Left ventricle myocardium inferior (tissue), 1 donor: ENCODE results near the gene TAF11L14. TPM values are rescaled to one million over a fixed set of nuclear protein-coding genes. Genes with fewer than 3 reads are reported as not detected.
"Not testable (repeated sequence)": the region's sequence is repeated elsewhere in the genome, so short reads cannot be mapped to it uniquely, and the experiment has no call there.

Experiments
- DNase-seq: peaks from one replicate; pipeline ENCODE4 v3.0.0-alpha.2; 2020
- H3K27ac ChIP-seq: fragments of 200-600 bp; replicated peaks from 2 replicates; pipeline ENCODE4 v1.8.0; 2021
- H3K27me3 ChIP-seq: fragments of 200-600 bp; 2 replicates; pipeline ENCODE4 v1.8.0; 2021; ENCODE audit warnings: low read depth
- H3K36me3 ChIP-seq: fragments of 200-600 bp; 2 replicates; pipeline ENCODE4 v1.8.0; 2021
- H3K4me1 ChIP-seq: fragments of 200-600 bp; 2 replicates; pipeline ENCODE4 v1.8.0; 2021
- H3K4me3 ChIP-seq: fragments of 200-600 bp; 2 replicates; pipeline ENCODE4 v1.8.0; 2021; ENCODE audit warnings: mild to moderate bottlenecking, moderate library complexity
- H3K9me3 ChIP-seq: fragments of 200-600 bp; replicated peaks from 2 replicates; pipeline ENCODE4 v1.8.0; 2021
- CTCF ChIP-seq: fragments of 200-600 bp; IDR thresholded peaks from 2 replicates; pipeline ENCODE4 v1.8.0; 2021; ENCODE audit warnings: antibody characterized with exemption, mild to moderate bottlenecking, borderline replicate concordance
- intact Hi-C: fragments of 100-400 bp; cut with micrococcal nuclease; formaldehyde crosslinking; loops from one replicate; pipeline ENCODE4 v1.11.0; 2022
- long read RNA-seq: library from polyadenylated mRNA; unstranded; transcript quantifications from one replicate; pipeline ENCODE4 v2.0.0, GENCODE V29; 2021
- total RNA-seq: library from RNA; stranded (reverse); fragmentation: NEBNext Ultra II Directional; extraction: Animal tissue kit (Norgen Biotek cat#: 25700); gene quantifications from one replicate; pipeline ENCODE4 v1.2.1, GENCODE V29; 2021
- donor health status: DM: no; HTN: yes; CAD: no; lungs with severe emphysema.

TAF11L14 gene
- total RNA-seq = not detected
- long read RNA-seq = 0 reads

- Histone ChIP-seq H3K36me3 (no peaks in the 10 kb centered on the region), H3K27ac (no peak within 1 kb of the TSS), H3K9me3 (no peaks in the 10 kb centered on the region), H3K4me3 (no peak within 1 kb of the TSS), H3K4me1 (no peaks in the 10 kb centered on the region), H3K27me3 (no peaks in the 10 kb centered on the region)
- DNase-seq = no peak
- intact Hi-C loops = no loop called here
- TF ChIP-seq CTCF = no peak
Measured at GRCh38 chr5:17634160-17634559, at the start of gene TAF11L14. TSS of gene TAF11L14 (plus strand) at chr5:17634460.

- DNase-seq, H3K27ac ChIP-seq, H3K27me3 ChIP-seq, H3K36me3 ChIP-seq, H3K4me1 ChIP-seq, intact Hi-C loops, H3K4me3 ChIP-seq, H3K9me3 ChIP-seq: not testable (repeated sequence)
Measured at GRCh38 chr5:17585658-17586057, 48.6 kb upstream of the TAF11L14 start, which contains the start of gene TAF11L7. TSS of gene TAF11L7 (minus strand) at chr5:17585758.

GRCh38 chr5:17590860-17591259 is 43.4 kb upstream of the TAF11L14 start, which contains the start of gene TAF11L8:
TSS of gene TAF11L8 (minus strand) at chr5:17590960.
- H3K27me3 ChIP-seq, H3K27ac ChIP-seq, H3K9me3 ChIP-seq, DNase-seq, H3K4me3 ChIP-seq, H3K4me1 ChIP-seq, intact Hi-C loops, H3K36me3 ChIP-seq: not testable (repeated sequence)

- H3K36me3 ChIP-seq, H3K4me3 ChIP-seq, H3K9me3 ChIP-seq, H3K4me1 ChIP-seq, DNase-seq, H3K27me3 ChIP-seq, intact Hi-C loops, H3K27ac ChIP-seq: not testable (repeated sequence)
Measured at GRCh38 chr5:17594255-17594654, 40.0 kb upstream of the TAF11L14 start, which contains the start of gene TAF11L9. TSS of gene TAF11L9 (minus strand) at chr5:17594394.

- H3K4me1 ChIP-seq, H3K9me3 ChIP-seq, H3K27ac ChIP-seq, H3K36me3 ChIP-seq, H3K4me3 ChIP-seq, intact Hi-C loops, DNase-seq, H3K27me3 ChIP-seq: not testable (repeated sequence)
Measured at GRCh38 chr5:17597728-17598127, 36.5 kb upstream of the TAF11L14 start, which contains the start of gene TAF11L10. TSS of gene TAF11L10 (minus strand) at chr5:17597828.

- H3K36me3 ChIP-seq, H3K27me3 ChIP-seq, intact Hi-C loops, DNase-seq, H3K4me3 ChIP-seq, H3K4me1 ChIP-seq, H3K27ac ChIP-seq: not testable (repeated sequence)
- peaks cover 13% of the 10 kb centered on the region for H3K9me3 ChIP-seq
Measured at GRCh38 chr5:17603880-17604279, 30.4 kb upstream of the TAF11L14 start, which contains the start of gene TAF11L11. TSS of gene TAF11L11 (plus strand) at chr5:17604183.

GRCh38 chr5:17604951-17605350 is 29.3 kb upstream of the TAF11L14 start:
- intact Hi-C loops = no loop called here
- Histone ChIP-seq H3K4me3 (no peak overlapping the region), H3K4me1 (no peaks in the 10 kb centered on the region), H3K27me3 (no peaks in the 10 kb centered on the region), H3K9me3 (peaks cover 10% of the 10 kb centered on the region), H3K36me3 (no peaks in the 10 kb centered on the region), H3K27ac (no peak overlapping the region)
- DNase-seq = no peak
- TF ChIP-seq CTCF = no peak

- DNase-seq, H3K4me1 ChIP-seq, H3K36me3 ChIP-seq, intact Hi-C loops, H3K9me3 ChIP-seq, H3K27ac ChIP-seq, H3K4me3 ChIP-seq, H3K27me3 ChIP-seq: not testable (repeated sequence)
Measured at GRCh38 chr5:17607461-17607860, 26.8 kb upstream of the TAF11L14 start.

- H3K36me3 ChIP-seq, H3K27ac ChIP-seq, DNase-seq, H3K9me3 ChIP-seq, H3K4me1 ChIP-seq, H3K4me3 ChIP-seq, intact Hi-C loops, H3K27me3 ChIP-seq: not testable (repeated sequence)
Measured at GRCh38 chr5:17610092-17610491, 24.2 kb upstream of the TAF11L14 start, which contains the start of gene TAF11L12. TSS of gene TAF11L12 (plus strand) at chr5:17610392.
